GM18505 (cell line): ENCODE data around the gene HBZ.
"Not testable (repeated sequence)": the region's sequence is repeated elsewhere in the genome, so short reads cannot be mapped to it uniquely, and the experiment has no call there.

Experiments used
- ATAC-seq: cut with Tn5 transposase; IDR thresholded peaks from one replicate; pipeline ENCODE4 v1.9.1; 2021; ENCODE audit not compliant: unreplicated experiment
- POLR2A ChIP-seq: IDR thresholded peaks from 4 replicates; pipeline ENCODE4 v1.6.1; 2011; ENCODE audit warnings: borderline replicate concordance; ENCODE audit not compliant: insufficient read depth, insufficient read length; ENCODE audit errors: extremely low read depth

Gene HBZ

DNA sequence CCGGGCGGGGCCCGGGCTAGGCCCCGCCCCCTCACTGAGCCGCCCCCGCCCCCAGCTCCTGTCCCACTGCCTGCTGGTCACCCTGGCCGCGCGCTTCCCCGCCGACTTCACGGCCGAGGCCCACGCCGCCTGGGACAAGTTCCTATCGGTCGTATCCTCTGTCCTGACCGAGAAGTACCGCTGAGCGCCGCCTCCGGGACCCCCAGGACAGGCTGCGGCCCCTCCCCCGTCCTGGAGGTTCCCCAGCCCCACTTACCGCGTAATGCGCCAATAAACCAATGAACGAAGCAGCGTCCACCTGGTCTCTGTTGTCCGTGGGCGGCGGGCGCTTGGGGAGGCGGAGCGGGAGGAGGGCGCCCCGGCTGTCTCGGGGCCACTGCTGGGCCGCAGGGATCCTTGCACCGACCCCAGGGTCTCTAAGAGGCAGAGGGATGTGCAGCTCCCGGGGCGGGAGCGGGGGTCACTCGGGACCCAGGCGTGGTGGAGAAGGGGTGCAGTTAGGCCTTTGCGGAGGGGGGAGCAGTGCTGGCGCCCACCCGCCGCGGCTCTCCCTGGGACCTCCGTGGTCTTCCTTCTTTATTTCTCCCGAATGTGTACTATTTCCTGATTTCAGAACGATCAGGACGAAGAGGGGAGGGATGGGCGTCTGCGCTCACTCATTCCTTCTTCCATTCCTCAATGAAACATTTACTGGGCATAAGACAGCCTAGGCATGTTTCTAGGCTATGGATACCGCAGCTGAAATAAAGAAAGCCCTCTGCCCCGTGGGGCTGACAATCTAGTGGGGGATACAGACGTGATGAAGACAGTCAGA lies 2.0 kb downstream of the HBZ start:
- TF ChIP-seq POLR2A, result no peak
- no peak for ATAC-seq

- TF ChIP-seq POLR2A, result no peak
These were observed 2.6 kb downstream of the HBZ start for GRCh38 chr16:155031-155398.

DNA sequence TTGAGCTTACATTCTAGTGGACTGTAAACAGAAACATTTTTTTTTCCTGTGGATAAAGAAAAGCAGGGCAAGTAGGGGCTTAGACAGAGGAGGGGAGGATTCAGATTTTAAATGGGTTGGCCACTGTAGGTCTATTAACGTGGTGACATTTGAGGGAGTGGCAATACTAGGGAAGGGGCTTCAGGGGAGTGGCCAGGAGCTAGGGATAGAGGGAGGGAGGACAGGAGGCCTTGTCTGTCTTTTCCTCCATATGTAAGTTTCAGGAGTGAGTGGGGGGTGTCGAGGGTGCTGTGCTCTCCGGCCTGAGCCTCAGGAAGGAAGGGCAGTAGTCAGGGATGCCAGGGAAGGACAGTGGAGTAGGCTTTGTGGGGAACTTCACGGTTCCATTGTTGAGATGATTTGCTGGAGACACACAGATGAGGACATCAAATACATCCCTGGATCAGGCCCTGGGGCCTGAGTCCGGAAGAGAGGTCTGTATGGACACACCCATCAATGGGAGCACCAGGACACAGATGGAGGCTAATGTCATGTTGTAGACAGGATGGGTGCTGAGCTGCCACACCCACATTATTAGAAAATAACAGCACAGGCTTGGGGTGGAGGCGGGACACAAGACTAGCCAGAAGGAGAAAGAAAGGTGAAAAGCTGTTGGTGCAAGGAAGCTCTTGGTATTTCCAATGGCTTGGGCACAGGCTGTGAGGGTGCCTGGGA lies 6.8 kb downstream of the HBZ start:
- no peak for ATAC-seq
- no peak for TF ChIP-seq POLR2A

More at GRCh38 chr16:155031-155398, 2.6 kb downstream of the HBZ start:
- no peak for ATAC-seq

DNA sequence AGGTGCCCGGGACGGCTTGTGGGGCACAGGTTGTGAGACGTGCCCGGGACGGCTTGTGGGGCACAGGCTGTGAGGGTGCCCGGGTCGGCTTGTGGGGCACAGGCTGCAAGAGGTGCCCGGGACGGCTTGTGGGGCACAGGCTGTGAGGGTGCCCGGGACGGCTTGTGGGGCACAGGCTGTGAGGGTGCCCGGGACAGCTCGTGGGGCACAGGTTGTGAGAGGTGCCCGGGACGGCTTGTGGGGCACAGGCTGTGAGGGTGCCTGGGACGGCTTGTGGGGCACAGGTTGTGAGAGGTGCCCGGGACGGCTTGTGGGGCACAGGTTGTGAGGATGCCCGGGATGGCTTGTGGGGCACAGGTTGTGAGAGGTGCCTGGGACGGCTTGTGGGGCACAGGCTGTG lies 7.8 kb downstream of the HBZ start:
- not testable (repeated sequence) for ATAC-seq

GRCh38 chr16:160691-161190 lies 8.3 kb downstream of the HBZ start:
- TF ChIP-seq POLR2A, result no peak
- ATAC-seq, result no peak

DNA sequence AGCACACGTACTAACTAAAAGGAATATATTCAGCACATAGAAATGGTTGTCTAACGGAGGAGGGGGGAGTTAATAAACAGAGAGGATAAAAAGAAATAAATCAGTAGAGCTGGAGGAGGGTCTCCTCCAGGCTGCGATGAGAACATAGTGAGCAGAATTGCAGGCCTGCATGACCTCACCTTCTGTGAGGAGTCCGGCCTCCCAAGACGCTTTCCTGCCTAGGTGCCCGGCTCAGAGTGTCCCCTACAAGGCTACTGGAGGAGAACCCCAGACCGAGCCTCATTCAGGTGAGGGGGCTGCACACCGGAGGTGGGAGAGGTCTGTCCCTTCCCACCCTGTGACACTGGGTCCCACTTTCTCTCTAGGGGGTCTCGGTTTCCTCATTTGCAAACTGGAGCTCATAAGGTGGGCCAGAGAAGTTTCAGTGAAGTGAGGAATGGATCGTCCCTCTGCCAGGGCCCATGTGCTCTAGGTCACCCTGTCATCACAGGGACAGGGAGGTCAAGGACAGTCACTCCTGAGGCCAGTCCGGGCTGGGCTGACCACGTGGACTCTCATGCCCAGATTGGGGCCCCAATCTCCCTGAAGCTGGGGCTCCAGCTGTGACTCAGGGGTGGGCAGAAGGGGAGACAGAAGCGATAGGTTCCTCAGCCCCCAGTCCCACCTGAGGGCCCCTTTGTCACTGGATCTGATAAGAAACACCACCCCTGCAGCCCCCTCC lies 10.0 kb downstream of the HBZ start:
- no peak for ATAC-seq
- no peak for TF ChIP-seq POLR2A

GRCh38 chr16:163139-163538 lies 10.7 kb downstream of the HBZ start:
- not testable (repeated sequence) for ATAC-seq

- ATAC-seq, result not testable (repeated sequence)
These were observed 11.3 kb downstream of the HBZ start for GRCh38 chr16:163696-164095.

DNA sequence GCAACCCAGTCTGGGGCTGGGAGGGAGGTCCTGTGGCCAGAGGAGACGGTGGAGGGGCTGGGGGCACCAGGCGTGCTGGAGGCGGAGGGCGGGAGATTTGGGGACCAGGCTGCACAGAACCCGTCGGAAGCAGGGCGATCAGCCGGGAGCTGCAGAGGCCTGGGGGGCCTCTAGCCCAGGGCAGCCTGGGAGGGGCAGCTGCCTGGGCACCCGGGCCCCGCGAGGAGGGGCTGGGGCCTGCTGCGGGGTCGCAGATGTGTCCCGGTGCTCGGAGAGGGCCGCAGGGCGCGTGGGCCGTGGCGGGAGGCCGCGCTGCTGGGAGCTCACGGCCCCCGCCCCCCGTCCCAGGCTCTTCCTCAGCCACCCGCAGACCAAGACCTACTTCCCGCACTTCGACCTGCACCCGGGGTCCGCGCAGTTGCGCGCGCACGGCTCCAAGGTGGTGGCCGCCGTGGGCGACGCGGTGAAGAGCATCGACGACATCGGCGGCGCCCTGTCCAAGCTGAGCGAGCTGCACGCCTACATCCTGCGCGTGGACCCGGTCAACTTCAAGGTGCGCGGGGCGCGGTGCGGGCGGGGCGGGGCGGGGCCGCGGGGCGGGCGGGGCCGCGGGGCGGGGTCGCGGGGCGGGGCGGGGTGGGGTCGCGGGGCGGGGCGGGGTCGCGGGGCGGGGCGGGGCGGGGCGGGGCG lies 11.8 kb downstream of the HBZ start:
- ATAC-seq, result not testable (repeated sequence)

- ATAC-seq, result no peak
- TF ChIP-seq POLR2A, result no peak
These were observed 12.5 kb downstream of the HBZ start for GRCh38 chr16:164827-165538.

DNA sequence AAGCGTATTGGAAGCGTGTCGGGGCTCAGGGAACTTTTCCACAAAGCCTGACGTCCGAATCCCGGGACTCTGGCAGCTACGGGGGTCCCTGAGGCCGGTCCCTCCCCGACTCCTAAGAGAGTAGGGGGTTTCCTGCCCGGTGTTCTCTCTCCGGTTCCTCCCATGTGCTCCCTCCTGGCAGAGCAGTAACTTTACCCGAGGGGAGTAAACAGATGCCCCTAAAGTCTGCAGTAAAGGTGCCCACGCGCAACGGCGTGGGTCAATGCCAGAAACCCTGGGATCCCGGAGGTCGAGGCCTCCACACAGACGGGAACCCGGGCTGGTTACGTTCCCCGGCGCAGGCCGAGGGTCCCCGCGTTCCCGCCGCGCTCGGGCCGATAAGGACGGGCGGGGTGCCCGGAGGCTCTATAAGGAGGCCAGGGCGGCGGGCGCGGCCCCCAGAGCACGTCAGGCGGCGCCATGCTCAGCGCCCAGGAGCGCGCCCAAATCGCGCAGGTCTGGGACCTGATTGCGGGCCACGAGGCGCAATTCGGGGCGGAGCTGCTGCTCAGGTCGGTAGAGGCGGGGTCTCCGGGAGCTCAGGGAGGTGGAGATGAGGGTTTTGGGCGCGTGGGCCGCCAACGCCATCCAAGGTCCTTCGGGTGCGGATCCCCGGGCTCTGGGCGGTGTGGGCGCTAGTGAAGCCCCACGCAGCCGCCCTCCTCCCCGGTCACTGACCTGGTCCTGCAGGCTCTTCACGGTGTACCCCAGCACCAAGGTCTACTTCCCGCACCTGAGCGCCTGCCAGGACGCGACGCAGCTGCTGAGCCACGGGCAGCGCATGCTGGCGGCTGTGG lies 13.3 kb downstream of the HBZ start, which contains the start of gene HBM:
Gene HBM, plus strand, starts transcription at position 440 of the 836 bp plus-strand sequence. Its CDS starts 20 bp downstream, at position 460.
- TF ChIP-seq POLR2A, result no peak
- ATAC-seq, result no peak
